Right atrium auricular region (tissue), 2 donors: ENCODE data around the gene SVIL. TPM values are rescaled to one million over a fixed set of nuclear protein-coding genes. Genes with fewer than 3 reads are reported as not detected.

Source experiments
- DNase-seq: peaks from one replicate; pipeline ENCODE4 v3.0.0-alpha.2; 2019; ENCODE audit warnings: low spot score
- H3K27ac ChIP-seq, 2 donors: fragments of 200-600 bp; sonication (generic); 1 replicate in 1 of 2; 2 replicates in 1 of 2; pipeline ENCODE4 v1.5.1; 2016 to 2019
- H3K27me3 ChIP-seq, 2 donors: fragments of 200-600 bp; sonication (generic); one replicate each; pipeline versions ENCODE4 v1.5.1 to v1.6.0; 2017 to 2019
- H3K36me3 ChIP-seq: fragments of 200-600 bp; sonication (generic); one replicate; pipeline ENCODE4 v1.5.1; 2016
- H3K4me1 ChIP-seq, 2 donors: fragments of 200-600 bp; sonication (generic); one replicate each; pipeline versions ENCODE4 v1.5.1 to v1.6.0; 2017 to 2019
- H3K4me3 ChIP-seq, 2 donors: fragments of 200-600 bp; sonication (generic); 1 replicate in 1 of 2; 2 replicates in 1 of 2; pipeline ENCODE4 v1.5.1; 2017 to 2019; ENCODE audit warnings: mild to moderate bottlenecking in 1 of 2, moderate library complexity in 1 of 2
- H3K9me3 ChIP-seq, 2 donors: fragments of 200-600 bp; sonication (generic); one replicate each; pipeline ENCODE4 v1.5.1; 2019
- CTCF ChIP-seq, 2 donors: fragments of 200-600 bp; sonication (generic); IDR thresholded peaks; one replicate each; pipeline ENCODE4 v1.5.1; 2019; ENCODE audit warnings: antibody characterized with exemption in 2 of 2
- total RNA-seq, 2 donors: library from RNA; depleted of rRNA; stranded (reverse); fragments of >200 nt; gene quantifications; one replicate each; pipeline ENCODE4 v1.1.0, GENCODE V29; 2016

Gene SVIL
- total RNA-seq, 2 donors from 2014 or later: 260 to 340 TPM

- H3K27me3 ChIP-seq: no peaks in the 10 kb centered on the region
- H3K36me3 ChIP-seq: peaks cover 10% of the 10 kb centered on the region
- H3K9me3 ChIP-seq: no peaks in the 10 kb centered on the region
- H3K4me1 ChIP-seq: peaks cover 0 to 21% of the 10 kb centered on the region in 2 donors
- no peak overlapping the region for H3K4me3 ChIP-seq
- no peak for TF ChIP-seq CTCF (IDR thresholded peaks at IDR 0.05)
- no peak overlapping the region for H3K27ac ChIP-seq
- DNase-seq: no peak
Measured at GRCh38 chr10:29428486-29428885, 206.3 kb downstream of the SVIL start.

GRCh38 chr10:29427667-29428066 lies 207.1 kb downstream of the SVIL start:
- Histone ChIP-seq H3K27me3 (no peaks in the 10 kb centered on the region), H3K36me3 (peaks cover 10% of the 10 kb centered on the region), H3K27ac (no peak overlapping the region), H3K9me3 (no peaks in the 10 kb centered on the region), H3K4me3 (no peak overlapping the region), H3K4me1 (peaks cover 0 to 21% of the 10 kb centered on the region in 2 donors)
- no peak for TF ChIP-seq CTCF (IDR thresholded peaks at IDR 0.05)
- DNase-seq: no peak

- TF ChIP-seq CTCF (IDR thresholded peaks at IDR 0.05): no peak
- H3K36me3 ChIP-seq: peaks cover 20% of the 10 kb centered on the region
- no peak overlapping the region for H3K4me3 ChIP-seq
- no peaks in the 10 kb centered on the region for H3K9me3 ChIP-seq
- DNase-seq: no peak
- no peak overlapping the region for H3K27ac ChIP-seq
- H3K4me1 ChIP-seq: peaks cover 0 to 21% of the 10 kb centered on the region in 2 donors
- no peaks in the 10 kb centered on the region for H3K27me3 ChIP-seq
Measured at GRCh38 chr10:29426420-29426819, 208.4 kb downstream of the SVIL start.

GRCh38 chr10:29424017-29424416 lies 210.8 kb downstream of the SVIL start:
- Histone ChIP-seq H3K27me3 (no peaks in the 10 kb centered on the region), H3K36me3 (peaks cover 31% of the 10 kb centered on the region), H3K4me3 (no peak overlapping the region), H3K27ac (no peak overlapping the region), H3K4me1 (peaks cover 0 to 26% of the 10 kb centered on the region in 2 donors), H3K9me3 (no peaks in the 10 kb centered on the region)
- TF ChIP-seq CTCF (IDR thresholded peaks at IDR 0.05): no peak
- no peak for DNase-seq

- H3K4me1 ChIP-seq: peaks cover 0 to 10% of the 10 kb centered on the region in 2 donors
- H3K4me3 ChIP-seq: no peak overlapping the region
- no peaks in the 10 kb centered on the region for H3K9me3 ChIP-seq
- no peak for DNase-seq
- peaks cover 31% of the 10 kb centered on the region for H3K36me3 ChIP-seq
- TF ChIP-seq CTCF (IDR thresholded peaks at IDR 0.05): no peak
- no peaks in the 10 kb centered on the region for H3K27me3 ChIP-seq
- H3K27ac ChIP-seq: peak overlapping the region in 1 of 2 donors; percentile 24
Measured at GRCh38 chr10:29420744-29421143, 214.0 kb downstream of the SVIL start.

GRCh38 chr10:29417324-29417723 lies 217.4 kb downstream of the SVIL start:
- Histone ChIP-seq H3K27me3 (no peaks in the 10 kb centered on the region), H3K4me3 (no peak overlapping the region), H3K4me1 (peaks cover 0 to 33% of the 10 kb centered on the region in 2 donors), H3K36me3 (peaks cover 24% of the 10 kb centered on the region), H3K9me3 (no peaks in the 10 kb centered on the region), H3K27ac (no peak overlapping the region)
- no peak for DNase-seq
- no peak for TF ChIP-seq CTCF (IDR thresholded peaks at IDR 0.05)
